ENCODE results near the gene SPTBN4.
"Not testable (repeated sequence)": the region's sequence is repeated elsewhere in the genome, so short reads cannot be mapped to it uniquely, and the experiment has no call there.

DNA sequence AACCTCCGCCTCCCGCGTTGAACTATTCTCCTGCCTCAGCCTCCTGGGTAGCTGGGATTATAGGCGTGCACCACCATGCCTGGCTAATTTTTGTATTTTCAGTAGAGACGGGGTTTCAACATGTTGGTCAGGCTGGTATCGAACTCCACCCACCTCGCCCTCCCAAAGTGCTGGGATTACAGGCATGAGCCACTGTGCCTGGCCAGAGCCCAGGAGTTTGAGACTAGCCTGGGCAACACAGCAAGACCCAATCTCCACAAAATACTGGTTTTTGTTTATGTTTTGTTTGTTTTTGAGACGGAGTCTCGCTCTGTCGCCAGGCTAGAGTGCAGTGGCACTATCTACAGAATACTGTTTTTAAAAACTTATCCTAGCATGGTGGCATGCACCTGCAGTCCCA lies 36.6 kb upstream of the SPTBN4 start:
- not testable (repeated sequence) for TF ChIP-seq POLR2A (IDR thresholded peaks at IDR 0.05)
- TF ChIP-seq, protein P1, sequence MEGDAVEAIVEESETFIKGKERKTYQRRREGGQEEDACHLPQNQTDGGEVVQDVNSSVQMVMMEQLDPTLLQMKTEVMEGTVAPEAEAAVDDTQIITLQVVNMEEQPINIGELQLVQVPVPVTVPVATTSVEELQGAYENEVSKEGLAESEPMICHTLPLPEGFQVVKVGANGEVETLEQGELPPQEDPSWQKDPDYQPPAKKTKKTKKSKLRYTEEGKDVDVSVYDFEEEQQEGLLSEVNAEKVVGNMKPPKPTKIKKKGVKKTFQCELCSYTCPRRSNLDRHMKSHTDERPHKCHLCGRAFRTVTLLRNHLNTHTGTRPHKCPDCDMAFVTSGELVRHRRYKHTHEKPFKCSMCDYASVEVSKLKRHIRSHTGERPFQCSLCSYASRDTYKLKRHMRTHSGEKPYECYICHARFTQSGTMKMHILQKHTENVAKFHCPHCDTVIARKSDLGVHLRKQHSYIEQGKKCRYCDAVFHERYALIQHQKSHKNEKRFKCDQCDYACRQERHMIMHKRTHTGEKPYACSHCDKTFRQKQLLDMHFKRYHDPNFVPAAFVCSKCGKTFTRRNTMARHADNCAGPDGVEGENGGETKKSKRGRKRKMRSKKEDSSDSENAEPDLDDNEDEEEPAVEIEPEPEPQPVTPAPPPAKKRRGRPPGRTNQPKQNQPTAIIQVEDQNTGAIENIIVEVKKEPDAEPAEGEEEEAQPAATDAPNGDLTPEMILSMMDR (IDR thresholded peaks at IDR 0.05): not testable (repeated sequence)

All from body of pancreas (tissue), 4 donors.